Fibroblast of peridontal ligament (primary cell): ENCODE measurements around the gene ZBTB39.
"Not testable (repeated sequence)": the region's sequence is repeated elsewhere in the genome, so short reads cannot be mapped to it uniquely, and the experiment has no call there.

ENCODE experiments used
- DNase-seq: peaks from one replicate; pipeline ENCODE4 v3.0.0-alpha.2; 2010; ENCODE audit errors: extremely low read depth

Gene ZBTB39

DNA sequence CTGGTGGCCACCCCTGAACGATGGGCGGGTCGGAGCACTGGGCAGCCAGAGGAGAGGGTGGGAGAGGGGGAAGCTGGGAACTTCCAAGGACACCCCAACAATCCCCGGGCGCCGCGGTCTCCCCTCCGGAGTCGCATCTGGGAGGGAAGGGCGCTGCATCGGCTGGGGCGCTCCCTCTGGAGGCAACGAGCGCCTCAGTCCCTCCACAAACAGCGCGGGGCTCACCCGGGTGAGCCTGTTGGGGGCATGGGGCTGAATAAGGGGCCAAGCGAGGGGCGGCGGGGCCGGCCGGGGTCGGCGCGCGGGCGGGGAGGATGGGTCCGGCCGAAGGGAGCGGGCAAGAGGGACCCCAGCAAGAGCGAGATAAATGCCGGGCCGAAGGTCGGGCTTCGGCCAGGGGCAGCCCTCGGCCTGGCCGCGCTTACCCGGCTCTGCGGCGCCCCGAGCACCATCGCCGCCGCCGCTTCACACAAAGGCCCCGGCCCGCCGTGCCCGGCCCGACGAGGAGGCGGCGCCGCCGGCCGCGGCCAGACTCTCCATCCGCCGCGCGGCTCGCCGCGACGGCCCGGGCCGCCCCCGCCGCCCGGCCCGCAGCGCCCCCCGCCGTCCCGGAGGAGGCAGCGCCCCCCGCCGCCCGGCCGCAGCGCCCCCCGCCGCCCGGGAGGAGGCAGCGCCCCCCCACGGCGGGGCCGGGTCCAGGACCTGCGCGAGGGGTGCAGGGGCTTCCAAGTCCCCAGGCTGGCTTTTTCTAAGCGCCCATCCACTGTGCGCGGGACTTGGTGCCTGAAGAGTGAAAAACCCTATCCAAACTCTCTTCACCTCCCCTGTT, at the start of gene ZBTB39:
TSS of gene ZBTB39 (minus strand) at position 567 of the 829 bp plus-strand sequence. CDS start 1,629 bp downstream, outside the sequence.
- DNase-seq = peak; percentile 18

- no peak for DNase-seq
These were observed 49.5 kb upstream of the ZBTB39 start for GRCh38 chr12:57055824-57056223.

DNA sequence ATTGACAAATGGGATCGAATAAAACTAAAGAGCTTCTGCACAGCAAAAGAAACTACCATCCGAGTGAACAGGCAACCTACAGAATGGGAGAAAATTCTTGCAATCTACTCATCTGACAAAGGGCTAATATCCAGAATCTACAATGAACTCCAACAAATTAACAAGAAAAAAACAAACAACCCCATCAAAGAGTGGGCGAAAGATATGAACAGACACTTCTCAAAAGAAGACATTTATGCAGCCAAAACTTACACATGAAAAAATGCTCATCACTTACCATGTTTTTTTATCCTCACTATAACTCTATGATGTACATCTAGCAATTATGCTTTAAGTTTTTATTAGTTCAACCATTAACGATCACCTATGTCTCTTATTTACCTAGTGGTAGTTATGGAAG, 47.6 kb upstream of the ZBTB39 start:
- not testable (repeated sequence) for DNase-seq

- not testable (repeated sequence) for DNase-seq
These were observed 46.8 kb upstream of the ZBTB39 start for GRCh38 chr12:57053146-57053545.

- no peak for DNase-seq
These were observed 44.7 kb upstream of the ZBTB39 start for GRCh38 chr12:57051011-57051410.

DNA sequence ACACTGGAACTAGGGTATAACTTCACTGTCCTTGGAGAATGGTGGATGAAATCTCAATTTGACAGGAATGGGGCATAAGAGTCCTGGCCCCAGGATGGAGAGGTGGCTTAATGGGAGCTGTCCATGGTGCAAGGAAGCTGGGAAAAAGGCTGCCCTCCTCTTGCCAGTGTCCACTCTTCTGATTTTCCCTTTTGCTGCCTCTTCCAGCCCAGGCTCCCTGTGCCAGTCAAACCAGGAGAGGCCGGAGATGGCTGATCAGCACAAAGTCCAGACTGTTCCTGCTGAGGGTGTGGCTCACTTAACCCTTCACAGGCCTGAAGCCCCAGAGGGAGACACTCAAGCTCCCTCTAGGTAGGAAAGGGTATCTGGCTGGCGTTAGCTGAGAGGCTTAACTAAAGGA, 43.5 kb upstream of the ZBTB39 start, which contains the start of gene MYO1A:
TSS of gene MYO1A (minus strand) at position 240 of the 400 bp plus-strand sequence. CDS start 1,806 bp downstream, outside the sequence.
- DNase-seq = no peak

DNA sequence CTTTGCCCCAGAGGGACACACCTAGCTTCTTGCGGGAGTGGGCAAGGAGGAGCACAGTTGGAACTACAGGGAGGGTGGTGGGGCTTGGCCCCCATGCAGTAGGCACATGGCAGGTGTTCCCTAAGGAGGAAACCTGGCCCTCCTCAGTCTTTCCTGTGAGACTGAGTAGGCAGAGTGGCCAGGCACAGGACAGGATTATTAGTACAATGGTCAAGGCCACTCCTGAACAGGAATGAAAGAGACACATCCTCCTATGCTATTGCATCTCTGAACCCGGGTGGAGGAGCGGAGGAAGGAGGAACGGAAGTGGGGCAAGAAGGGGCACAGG, 42.7 kb upstream of the ZBTB39 start:
- no peak for DNase-seq

- no peak for DNase-seq
These were observed 42.2 kb upstream of the ZBTB39 start for GRCh38 chr12:57048423-57049118.

DNA sequence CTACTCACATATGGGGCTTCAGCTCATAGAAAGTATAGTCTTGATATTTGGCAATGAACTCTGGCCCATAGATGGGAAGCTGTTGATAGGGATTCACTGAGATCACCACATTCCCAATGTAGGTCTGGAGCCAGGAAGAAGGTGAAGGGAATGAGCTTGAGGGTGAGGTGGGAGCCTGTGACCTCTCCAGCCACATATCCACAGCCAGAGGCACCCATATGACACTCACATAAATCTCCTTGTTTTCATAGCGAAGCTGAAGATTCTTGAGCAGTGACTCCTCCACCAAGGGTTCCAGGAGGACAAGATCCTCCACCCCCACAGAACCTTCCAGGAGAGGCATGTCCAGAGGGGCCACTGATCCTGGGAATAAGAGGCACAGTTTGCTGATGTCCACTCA, 41.6 kb upstream of the ZBTB39 start:
- DNase-seq = no peak

DNA sequence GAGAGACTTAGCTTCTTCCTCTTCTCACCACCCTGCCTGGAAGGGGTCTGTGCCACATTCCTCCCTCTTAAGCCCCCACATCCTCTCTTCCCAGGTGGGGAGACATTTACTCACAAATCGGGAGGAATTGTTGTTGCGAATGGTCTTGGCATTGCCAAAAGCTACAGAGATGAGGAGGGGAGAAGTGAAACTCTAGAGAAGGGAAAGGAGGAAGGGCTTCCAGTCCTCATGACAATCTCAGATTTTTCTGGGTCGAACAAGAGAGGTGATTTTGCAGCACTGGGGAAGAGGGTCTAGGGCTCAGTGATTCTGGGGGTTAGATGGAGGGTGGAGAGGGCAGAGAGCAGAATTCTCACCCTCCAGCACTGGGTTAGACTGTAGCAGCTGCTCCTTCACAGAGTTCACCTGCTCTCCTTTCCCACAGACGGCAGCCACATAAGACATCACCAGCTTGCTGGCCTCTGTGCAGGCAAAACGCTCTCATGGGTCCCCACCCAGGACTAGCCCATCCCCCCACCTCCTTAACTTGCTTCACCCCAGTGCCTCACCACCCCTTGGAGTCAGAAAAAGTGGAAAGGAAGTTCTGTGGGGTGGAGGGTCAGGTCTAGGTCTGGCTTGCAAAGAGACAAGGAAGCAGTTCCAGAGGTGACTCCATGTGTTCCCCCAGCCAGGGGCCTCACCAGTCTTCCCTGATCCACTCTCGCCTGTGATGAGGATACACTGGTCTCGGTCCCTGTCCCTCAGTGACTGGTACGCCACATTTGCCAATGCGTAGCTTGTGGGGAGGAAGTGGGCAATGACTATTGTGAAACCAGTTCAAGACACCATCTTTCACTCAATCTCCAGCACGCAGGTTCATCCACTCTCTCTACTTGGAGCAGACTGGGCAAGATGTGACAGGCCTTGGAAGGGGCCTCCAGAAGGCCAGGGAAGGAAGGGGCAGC, 40.9 kb upstream of the ZBTB39 start:
- DNase-seq = no peak

- no peak for DNase-seq
These were observed 39.9 kb upstream of the ZBTB39 start for GRCh38 chr12:57046086-57046791.

- DNase-seq = no peak
These were observed 38.5 kb upstream of the ZBTB39 start for GRCh38 chr12:57044889-57045288.

GRCh38 chr12:57044468-57044867, 38.1 kb upstream of the ZBTB39 start:
- no peak for DNase-seq

- DNase-seq = no peak
These were observed 36.3 kb upstream of the ZBTB39 start for GRCh38 chr12:57042695-57043094.

GRCh38 chr12:57040750-57041149, 34.4 kb upstream of the ZBTB39 start:
- no peak for DNase-seq

- DNase-seq = no peak
These were observed 33.9 kb upstream of the ZBTB39 start for GRCh38 chr12:57040211-57040610.

- no peak for DNase-seq
These were observed 32.9 kb upstream of the ZBTB39 start for GRCh38 chr12:57039016-57039798.

DNA sequence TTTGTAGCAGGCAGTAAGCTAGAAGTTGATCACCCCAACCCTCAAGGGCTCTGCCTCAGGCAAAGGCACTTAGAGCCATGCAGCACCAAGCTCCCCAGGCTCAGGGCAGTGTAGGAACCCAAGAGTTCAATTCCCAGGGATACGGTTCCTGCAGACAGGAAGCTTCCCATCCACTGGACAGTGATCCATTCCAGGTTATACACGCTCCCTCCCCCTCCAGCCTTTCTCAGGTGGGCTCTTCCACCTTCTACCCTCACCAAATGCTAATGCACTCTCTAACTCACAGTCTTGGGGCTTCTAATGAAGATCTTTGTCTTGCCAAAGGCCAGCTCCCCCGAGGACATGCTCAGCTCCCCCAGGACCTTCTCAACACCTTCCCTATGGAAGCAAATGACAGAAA, 30.9 kb upstream of the ZBTB39 start:
- no peak for DNase-seq

GRCh38 chr12:57033431-57033830, 27.1 kb upstream of the ZBTB39 start:
- no peak for DNase-seq

DNA sequence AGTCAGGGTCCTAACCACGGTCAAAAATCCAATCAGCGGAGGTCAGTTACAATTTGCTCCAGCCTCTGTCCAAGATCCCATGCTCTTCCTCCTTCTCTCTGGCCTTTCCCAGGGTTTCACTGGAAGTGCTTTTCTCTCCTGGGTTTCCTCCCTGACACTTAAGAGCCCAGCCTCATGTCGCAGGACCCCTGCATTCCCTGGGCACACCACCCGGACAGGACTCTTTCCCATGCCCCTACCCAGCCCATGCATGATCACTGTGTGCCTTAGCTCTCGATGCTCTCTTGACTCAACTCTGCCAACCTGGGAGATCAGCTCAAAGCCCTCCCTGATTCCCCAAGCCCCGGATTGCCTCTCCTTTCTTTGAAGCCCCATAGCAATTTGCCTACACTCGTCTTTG, 25.4 kb upstream of the ZBTB39 start:
- DNase-seq = no peak
